ENCODE results near the gene WDR37. TPM values are rescaled to one million over a fixed set of nuclear protein-coding genes. Genes with fewer than 3 reads are reported as not detected.

The WDR37 gene, protein sequence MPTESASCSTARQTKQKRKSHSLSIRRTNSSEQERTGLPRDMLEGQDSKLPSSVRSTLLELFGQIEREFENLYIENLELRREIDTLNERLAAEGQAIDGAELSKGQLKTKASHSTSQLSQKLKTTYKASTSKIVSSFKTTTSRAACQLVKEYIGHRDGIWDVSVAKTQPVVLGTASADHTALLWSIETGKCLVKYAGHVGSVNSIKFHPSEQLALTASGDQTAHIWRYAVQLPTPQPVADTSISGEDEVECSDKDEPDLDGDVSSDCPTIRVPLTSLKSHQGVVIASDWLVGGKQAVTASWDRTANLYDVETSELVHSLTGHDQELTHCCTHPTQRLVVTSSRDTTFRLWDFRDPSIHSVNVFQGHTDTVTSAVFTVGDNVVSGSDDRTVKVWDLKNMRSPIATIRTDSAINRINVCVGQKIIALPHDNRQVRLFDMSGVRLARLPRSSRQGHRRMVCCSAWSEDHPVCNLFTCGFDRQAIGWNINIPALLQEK
- total RNA-seq: 11.6 and 14.2 TPM in 2 replicates

DNA sequence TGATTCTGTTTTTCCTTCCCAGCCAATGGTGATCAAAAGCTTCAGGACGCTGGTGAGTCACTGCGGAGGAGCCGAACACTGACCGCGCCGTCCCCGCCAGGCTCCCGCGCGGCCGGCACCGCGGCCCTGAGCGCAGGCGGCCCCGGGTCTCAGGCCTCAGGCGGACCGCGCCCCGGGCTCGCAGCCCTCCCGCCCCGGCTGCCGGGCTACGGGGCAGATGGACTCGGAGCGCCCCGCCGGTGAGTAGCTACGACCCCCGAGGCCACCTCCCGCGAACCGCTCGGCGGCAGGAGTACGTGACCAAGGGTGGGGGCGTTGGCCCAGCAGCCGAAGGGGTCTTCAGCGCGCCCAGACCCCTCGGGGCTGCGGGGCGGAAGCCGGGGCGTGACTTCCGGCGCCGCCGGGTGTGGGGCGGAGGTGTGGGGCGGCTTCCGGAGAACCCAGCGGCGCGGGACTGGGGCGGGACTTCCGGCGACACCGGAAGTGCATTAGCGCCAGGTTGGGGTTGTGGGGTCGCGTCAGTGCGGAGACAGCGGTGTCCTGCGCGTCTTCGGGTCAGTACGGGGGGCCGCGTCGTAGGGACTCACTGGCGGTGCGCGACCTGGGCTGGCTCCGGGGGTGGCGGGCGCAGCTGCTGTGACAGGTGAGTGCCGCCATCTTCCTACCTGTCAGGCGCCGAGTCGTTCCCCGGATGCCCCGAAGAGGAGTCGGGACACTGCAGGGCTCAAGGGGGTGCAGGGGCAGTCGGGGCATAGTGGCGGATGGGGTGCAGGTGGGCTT is at the start of gene WDR37:
Gene WDR37 (plus strand): TSS at position 60 of the 780 bp plus-strand sequence. CDS start 15,771 bp downstream, outside the sequence.

DNA sequence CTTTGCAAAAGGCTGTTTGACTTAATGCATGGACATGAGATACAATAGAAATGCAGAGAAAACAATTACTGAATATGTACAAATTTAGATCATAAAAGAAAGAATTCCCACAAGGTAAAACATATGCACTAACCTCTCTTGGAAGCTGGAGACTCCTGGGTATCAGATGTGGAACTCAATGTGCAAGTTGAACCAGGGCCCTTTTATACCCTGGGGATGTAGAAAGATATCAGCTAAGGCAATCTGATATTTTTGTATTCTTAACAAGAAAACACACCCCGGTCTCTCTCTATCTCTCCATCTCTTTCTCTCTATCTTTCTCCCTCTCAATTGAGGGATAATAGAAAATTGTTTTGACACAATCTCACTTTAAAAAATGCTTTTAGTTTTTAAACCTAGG is 30.5 kb upstream of the WDR37 start, which contains the start of gene IDI2:
Gene IDI2 (minus strand): TSS at position 177 of the 400 bp plus-strand sequence. CDS start 1,136 bp downstream, outside the sequence.

DNA sequence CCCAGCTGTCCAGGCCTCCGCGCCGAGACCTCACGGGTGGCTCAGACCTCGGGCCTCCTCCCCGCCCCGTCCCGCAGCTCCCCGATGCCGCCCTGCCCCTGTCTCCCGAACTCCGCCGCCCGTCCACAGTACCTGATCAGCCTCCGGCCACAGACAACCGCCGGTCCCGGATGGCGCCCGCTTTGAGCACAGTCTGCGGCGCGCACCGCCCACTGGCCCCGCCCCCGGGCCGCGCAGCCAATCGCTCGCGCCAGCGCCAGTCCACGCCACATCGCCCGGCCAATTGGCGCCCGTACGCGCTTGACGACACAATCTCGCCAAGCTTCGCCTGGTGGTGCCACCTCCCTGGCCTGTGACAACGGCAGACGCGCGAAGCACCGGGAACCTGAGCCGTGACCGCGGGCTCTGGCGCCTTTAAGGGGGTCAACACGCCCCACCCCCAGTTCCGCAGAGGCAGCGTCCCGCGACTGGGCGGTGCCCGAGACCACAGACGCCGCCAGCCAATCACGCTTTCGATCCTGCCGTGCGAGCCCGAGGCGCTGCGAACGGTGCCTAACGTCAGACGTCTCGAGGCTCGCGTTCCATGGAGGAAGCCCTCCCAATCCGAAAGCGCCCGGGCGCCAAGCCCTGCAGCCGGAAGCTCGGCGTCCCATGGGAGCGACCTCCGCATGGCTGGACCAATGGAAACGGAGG is 7.3 kb upstream of the WDR37 start, which contains the start of gene IDI1:
Gene IDI1 (minus strand): TSS at position 388 of the 693 bp plus-strand sequence. CDS start 116 bp downstream, at position 272.

Other genes with a start within 250 kb of the WDR37 start
- gene LARP4B, start 124.7 kb upstream of the WDR37 start, total RNA-seq: 35.5 and 48.4 TPM in 2 replicates
- gene GTPBP4, start 68.0 kb upstream of the WDR37 start, total RNA-seq: 13.8 and 19.1 TPM in 2 replicates
- not detected in 2 replicates for gene IDI2, start 30.5 kb upstream of the WDR37 start, total RNA-seq
- 32.5 and 43.7 TPM in 2 replicates for gene IDI1, start 7.3 kb upstream of the WDR37 start, total RNA-seq